Globus pallidus (tissue), 1 donor: ENCODE measurements around the gene PKNOX1.
A peak's percentile ranks its signal among the peaks of the same experiment; 100 is the strongest.
"Not testable (repeated sequence)": the region's sequence is repeated elsewhere in the genome, so short reads cannot be mapped to it uniquely, and the experiment has no call there.

ENCODE experiments used
- DNase-seq: peaks from one replicate; pipeline ENCODE4 v3.0.0-alpha.2; 2015; ENCODE audit warnings: low spot score

The PKNOX1 gene

GRCh38 chr21:43020771-43021170 is 46.4 kb downstream of the PKNOX1 start:
- DNase-seq, result no peak

- no peak for DNase-seq
These were observed 46.8 kb downstream of the PKNOX1 start for GRCh38 chr21:43021191-43021590.

- DNase-seq, result no peak
These were observed 47.6 kb downstream of the PKNOX1 start for GRCh38 chr21:43021756-43022600.

- DNase-seq, result no peak
These were observed 48.8 kb downstream of the PKNOX1 start for GRCh38 chr21:43023175-43023574.

- DNase-seq, result no peak
These were observed 50.2 kb downstream of the PKNOX1 start for GRCh38 chr21:43024439-43025136.

GRCh38 chr21:43025636-43026180 is 51.3 kb downstream of the PKNOX1 start:
- no peak for DNase-seq

- DNase-seq, result peak; percentile 15
These were observed 53.7 kb downstream of the PKNOX1 start for GRCh38 chr21:43027846-43028731.

- DNase-seq, result no peak
These were observed 55.4 kb downstream of the PKNOX1 start for GRCh38 chr21:43029785-43030184.

- DNase-seq, result peak; percentile 6
These were observed 56.8 kb downstream of the PKNOX1 start for GRCh38 chr21:43031121-43031619.

GRCh38 chr21:43034101-43034500 is 59.7 kb downstream of the PKNOX1 start:
- DNase-seq, result no peak

- DNase-seq, result no peak
These were observed 60.5 kb downstream of the PKNOX1 start for GRCh38 chr21:43034826-43035225.

- DNase-seq, result not testable (repeated sequence)
These were observed 62.5 kb downstream of the PKNOX1 start for GRCh38 chr21:43036889-43037288.

- not testable (repeated sequence) for DNase-seq
These were observed 63.7 kb downstream of the PKNOX1 start for GRCh38 chr21:43037918-43038658.

- not testable (repeated sequence) for DNase-seq
These were observed 64.3 kb downstream of the PKNOX1 start for GRCh38 chr21:43038659-43039044.

GRCh38 chr21:43042169-43042568 is 67.8 kb downstream of the PKNOX1 start:
- not testable (repeated sequence) for DNase-seq

- DNase-seq, result not testable (repeated sequence)
These were observed 68.9 kb downstream of the PKNOX1 start for GRCh38 chr21:43043291-43043690.

GRCh38 chr21:43044547-43044946 is 70.2 kb downstream of the PKNOX1 start:
- not testable (repeated sequence) for DNase-seq

- DNase-seq, result not testable (repeated sequence)
These were observed 71.0 kb downstream of the PKNOX1 start for GRCh38 chr21:43045165-43045875.

- not testable (repeated sequence) for DNase-seq
These were observed 71.8 kb downstream of the PKNOX1 start for GRCh38 chr21:43045876-43046821.
